H54 (cell line): Measurements from ENCODE around the gene ZNF19.

ENCODE experiments used
- DNase-seq: peaks from one replicate; pipeline ENCODE4 v3.0.0; 2011; ENCODE audit warnings: low spot score, mixed read lengths; ENCODE audit not compliant: insufficient read length
- FAIRE-seq: peaks from 3 replicates; lab custom pipeline; 2011; peaks lifted over from hg19 to GRCh38; lab: Jason Lieb, UNC
- POLR2A ChIP-seq: IDR thresholded peaks from 2 replicates; pipeline ENCODE4 v1.6.1; 2011; ENCODE audit warnings: low read depth, mild to moderate bottlenecking, low read length

The ZNF19 gene

DNA sequence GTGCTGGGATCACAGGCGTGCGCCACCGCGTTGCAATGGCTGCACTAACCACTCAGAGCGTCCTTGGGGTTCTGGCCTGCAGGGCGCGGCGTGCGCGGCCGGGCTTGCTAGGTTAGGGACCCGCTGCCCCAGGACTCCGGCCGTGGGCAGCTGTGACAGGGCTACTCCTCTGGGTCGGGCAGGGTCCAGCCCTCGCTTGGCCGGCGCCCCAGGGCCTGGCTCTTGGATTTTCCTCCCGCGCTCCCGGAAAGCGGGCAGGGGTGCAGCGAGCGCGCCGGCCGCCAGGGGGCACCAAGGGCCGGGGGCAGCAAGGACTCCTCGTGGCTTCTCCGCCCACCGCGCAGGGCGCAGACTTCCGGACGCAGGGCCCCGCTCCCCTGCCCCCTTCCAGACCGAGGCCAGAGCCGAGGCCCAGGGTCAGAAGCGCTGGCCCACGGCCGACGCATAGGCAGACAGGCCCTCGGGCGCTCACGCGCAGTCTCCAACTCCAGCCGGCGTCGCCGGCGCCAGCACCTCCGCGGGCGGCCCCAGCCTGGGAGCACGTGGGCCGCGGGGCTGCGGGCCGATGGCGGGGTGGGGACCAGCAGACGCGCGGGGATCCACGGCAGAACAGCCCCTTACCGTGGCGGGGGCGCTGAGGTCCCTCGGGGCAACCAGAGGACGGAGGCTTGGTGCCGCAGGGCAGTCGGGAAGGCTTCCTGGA lies 47.6 kb downstream of the ZNF19 start:
- TF ChIP-seq POLR2A, result no peak
- DNase-seq, result no peak
- no peak for FAIRE-seq

DNA sequence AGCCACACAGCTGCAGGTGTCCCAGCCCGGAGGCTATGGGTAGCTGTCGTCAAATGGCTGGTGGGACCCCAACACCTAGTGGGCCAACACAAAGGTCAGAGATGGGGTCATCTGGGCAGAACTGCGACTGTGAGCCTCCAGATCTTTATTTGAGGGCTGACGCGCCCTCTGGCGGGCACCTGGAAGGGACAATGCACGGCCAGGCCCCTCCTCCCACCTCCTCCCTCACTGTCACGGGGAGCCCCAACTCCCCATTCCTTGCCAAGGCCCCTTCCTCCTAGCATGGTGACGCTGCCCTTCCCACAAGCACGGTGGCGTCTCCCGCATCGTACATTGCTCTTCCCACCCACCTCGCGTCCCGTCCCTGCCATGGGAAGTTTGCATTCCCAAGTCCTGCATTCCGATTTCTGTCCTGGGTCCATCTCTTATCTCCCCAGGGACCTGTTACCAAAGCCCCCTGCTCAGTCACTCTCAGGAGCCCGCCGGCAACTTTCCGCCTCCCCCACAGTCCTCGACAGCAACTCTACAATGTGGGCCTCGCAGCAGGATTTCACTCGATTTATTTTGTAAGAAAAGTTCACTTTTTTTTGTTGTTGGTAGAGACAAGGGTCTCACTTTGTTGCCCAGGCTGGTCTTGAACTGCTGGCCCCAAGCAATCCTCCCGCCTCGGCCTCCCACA lies 48.3 kb downstream of the ZNF19 start:
- DNase-seq, result no peak
- FAIRE-seq, result no peak
- no peak for TF ChIP-seq POLR2A

DNA sequence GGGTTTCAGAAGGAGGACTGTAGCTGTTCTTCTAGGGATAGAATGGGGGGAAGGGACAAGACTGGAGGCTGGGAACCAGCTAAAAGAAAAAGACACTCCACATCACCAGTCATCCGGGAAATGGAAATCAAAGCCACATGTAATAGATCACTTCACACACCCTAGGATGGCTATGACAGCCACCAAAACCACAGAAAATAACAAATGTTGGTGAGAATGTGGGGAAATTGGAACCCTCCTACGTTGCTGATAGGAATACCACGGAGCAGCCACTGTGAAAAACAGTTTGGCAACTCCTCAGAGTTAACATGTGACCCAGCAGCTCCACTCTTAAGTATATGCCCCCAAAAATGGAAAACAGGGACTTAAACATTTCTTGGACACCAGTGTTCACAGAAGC lies 49.6 kb downstream of the ZNF19 start:
- FAIRE-seq (no peak), DNase-seq (no peak)
- TF ChIP-seq POLR2A, result no peak

DNA sequence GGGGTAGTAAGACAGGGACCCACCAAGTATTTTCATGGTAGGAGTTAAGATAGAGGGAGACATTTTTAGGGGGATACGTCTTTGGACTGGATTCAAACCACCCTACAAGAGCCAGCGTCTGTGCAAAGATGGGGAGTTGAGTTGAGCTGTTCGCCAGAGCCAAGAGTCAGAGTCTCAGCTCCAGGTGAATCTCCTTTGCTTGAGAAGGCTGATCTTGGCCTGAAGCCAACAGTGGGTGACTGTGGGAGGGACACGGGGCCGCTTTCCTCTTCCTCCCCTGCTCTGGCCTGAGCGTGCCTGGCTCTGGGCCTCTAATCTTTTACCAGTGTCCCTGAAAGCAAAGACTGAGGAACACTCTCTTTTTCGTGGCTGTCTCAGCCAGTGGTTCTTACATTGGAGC lies 52.7 kb downstream of the ZNF19 start:
- DNase-seq (no peak), FAIRE-seq (no peak)
- no peak for TF ChIP-seq POLR2A

DNA sequence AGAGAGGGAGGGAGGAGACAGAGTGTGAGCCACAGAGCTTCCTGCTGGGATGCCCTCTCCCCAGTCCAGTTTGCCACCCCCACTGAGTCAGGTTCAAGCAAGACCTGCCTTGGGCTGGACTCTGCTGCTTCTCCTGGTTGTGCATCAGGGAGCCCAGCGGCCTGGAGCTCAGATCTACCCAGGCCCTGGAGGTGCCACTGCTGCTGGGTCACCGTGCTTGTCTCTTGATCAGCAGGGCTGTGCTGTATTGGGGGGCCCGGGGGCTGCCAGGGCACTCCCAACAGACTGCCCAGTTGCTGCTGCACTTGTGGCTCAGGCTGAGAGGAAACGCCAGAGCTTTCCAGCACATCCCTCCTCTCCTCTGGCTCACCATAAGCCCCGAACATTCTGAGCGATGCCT lies 56.2 kb downstream of the ZNF19 start:
- DNase-seq, result no peak
- TF ChIP-seq POLR2A, result no peak
- no peak for FAIRE-seq

DNA sequence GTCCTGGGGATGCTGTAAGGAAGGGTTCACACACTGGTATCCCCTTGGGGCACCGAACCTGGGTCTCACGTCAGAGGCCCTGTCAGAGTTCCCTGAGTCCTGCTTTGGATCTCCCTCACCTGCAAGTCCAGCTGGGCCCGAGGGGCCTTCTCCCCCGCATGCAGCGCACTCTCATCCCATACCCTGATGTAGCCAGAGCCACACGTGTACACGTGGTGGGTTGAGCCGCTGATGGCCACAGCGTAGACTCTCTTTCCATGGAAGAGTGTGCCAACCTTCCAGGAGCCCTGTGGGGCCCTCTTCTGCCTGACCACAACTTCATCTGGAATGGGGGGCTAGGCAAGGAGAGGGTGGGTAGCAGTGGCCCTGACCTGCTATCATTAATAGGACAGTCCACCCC lies 57.1 kb downstream of the ZNF19 start:
- no peak for DNase-seq
- no peak for FAIRE-seq
- TF ChIP-seq POLR2A, result no peak

DNA sequence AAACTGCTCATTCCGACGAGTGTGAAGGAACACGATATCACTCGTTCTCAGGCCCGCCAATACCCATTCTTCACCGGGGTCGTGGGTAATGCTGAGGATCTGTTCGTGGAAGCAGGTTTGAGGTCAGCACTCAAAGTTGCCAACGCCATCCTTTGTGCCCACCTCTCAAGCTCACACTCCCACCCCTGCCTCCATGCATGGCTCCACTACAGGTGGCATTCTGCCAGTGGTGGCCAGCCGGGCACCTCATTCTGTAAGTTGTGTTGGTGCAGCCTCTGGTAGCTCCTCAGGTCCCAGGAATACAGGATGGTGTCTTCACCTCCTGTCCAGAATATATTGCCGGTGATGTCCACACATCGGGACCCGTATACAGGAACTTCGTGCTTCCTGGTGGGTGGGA lies 57.9 kb downstream of the ZNF19 start:
- no peak for TF ChIP-seq POLR2A
- FAIRE-seq (no peak), DNase-seq (no peak)

DNA sequence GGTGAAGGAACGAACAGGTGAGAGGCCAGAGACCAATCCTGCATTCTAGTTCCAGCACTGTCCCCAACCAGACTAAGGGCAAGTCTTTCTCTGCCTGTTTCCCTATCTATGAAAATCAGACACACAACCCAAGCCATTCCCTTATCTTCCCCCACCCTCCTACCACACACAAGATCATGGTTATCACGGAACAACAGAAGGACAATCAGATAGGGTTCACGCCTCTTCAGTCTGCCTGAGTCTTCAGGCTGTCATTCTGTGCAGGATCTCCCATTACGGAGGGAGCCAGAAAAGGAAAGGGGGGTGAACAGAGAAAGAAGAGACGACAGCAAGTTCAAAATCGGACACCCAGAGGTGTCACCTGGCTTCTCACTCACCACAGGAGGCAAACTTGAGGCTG lies 58.4 kb downstream of the ZNF19 start:
- no peak for FAIRE-seq
- TF ChIP-seq POLR2A, result no peak
- DNase-seq, result no peak

DNA sequence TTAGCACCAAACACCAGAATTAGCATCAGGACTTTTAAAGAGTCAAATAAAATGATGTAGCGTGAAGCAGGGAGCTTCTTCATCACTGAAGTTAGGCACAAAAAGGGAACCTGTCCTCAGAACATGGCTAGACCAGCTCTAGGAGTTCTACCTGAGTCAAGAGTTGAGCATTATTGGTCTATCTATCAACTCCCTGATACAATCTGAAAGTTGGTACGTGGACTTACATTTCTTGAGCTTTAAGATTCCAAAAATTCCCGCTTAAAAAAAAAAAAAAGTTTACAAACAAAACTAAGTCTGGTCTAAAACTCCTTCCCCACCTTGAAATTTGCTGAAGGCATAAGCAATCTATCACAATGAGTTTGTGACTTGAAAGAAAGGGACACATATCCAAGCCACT lies 59.5 kb downstream of the ZNF19 start:
- FAIRE-seq (no peak), DNase-seq (no peak)
- TF ChIP-seq POLR2A, result no peak

DNA sequence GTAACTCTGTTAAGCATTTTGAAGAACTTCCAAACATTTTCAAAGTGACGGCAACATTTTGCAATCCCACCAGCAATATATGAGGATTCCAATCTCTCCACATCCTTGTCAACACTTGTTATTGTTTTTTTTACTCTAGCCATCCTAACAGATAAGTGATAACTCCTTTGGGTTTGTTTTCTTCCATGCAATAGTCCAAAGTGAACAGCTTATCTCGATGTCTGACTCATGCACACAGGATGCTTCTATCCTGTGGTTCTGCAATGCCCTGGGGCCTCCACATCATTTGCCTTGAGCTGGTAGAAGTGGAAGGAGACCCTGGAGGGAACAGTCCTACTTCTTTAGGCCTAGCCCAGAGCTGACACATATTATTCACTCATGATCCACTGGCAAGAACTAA lies 60.2 kb downstream of the ZNF19 start:
- no peak for DNase-seq
- no peak for FAIRE-seq
- no peak for TF ChIP-seq POLR2A

DNA sequence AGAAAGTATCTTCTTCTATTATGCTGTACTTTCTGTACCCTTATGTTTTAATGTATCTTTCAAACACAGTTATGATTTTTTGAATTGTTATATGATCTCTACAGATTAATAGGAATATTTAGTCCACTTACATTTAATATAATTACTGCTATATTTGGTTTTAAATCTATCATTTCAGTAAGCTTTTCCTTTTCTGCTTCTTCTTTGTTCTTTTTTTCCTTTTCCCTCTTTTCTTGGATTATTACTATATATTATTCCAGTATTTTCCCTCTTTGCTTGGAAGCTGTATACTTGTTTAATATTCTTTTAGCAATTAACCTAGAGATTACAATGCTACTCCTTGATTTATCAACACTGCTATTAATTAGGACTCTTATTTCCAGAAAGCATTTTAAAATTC lies 60.7 kb downstream of the ZNF19 start:
- TF ChIP-seq POLR2A, result no peak
- no peak for FAIRE-seq
- no peak for DNase-seq

DNA sequence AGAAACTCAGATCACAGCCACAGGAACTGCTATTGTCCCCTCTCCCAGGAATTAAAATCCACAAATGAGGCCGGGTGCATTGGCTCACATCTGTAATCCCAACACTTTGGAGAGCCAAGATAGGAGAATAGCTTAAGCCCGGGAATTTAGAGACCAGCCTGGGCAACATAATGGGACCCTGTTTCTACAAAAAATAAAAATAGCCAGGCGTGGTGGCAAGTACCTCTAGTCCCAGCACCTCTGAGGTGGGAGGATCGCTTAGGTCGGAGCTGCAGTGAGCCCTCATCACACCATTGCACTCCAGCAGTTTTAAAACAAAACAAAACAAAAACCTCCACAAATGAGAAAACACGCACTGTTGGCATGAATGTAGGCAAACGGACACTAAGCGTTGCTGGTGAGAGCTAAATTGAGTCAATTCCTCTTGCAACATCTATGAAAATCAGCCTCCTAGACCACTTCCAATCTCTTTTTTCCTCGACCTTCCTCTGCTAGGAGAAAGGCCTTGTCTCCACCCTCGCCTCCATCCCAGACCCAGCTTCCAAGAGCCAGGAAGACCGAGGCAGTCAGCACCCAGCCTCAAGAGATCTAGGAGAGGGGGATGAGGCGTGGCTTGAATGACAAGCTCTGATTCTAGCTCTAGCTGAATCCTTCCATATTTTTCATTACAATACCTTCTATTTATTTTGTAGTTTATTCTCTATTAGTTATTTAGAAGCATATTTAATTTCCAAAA lies 62.1 kb downstream of the ZNF19 start:
- FAIRE-seq, result no peak
- no peak for TF ChIP-seq POLR2A
- DNase-seq, result no peak

DNA sequence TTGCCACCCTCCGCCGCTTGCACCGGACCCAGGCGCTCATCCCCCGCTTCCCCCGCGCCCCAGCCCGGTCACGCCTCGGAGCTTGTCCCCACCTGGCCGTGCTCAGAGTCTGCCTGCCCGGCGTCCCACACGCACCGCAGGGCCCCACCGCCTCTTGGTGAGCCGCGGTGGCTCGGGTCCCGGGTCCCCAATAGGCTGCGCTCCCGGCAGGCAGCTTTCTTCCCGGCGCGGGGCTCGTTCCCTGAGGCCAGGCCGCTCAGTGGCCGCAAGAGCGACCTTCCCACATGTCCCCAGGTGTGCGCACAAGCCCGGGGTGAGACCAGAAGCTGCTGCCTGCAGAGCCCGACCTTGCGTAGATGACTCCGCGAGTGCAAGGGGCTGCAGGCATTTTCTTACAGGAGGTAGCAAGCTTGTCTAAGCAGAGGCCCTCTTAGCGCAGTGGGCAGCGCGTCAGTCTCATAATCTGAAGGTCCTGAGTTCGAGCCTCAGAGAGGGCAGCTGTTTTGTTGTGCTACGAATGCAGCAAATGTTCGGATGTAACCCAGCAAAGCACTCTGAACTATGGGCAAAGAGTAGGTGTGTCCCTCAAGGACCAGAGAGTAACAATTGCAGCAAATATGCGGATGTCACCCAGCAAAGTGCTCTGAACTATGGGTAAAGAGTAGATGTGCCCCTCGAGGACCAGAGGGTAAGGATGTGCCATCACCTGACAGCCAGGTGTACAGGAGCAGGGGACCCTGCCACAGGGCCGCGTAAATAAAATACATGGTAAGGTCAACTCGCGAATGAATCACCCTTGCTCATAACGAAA lies 62.9 kb downstream of the ZNF19 start:
- DNase-seq (no peak), FAIRE-seq (no peak)
- TF ChIP-seq POLR2A, result no peak

DNA sequence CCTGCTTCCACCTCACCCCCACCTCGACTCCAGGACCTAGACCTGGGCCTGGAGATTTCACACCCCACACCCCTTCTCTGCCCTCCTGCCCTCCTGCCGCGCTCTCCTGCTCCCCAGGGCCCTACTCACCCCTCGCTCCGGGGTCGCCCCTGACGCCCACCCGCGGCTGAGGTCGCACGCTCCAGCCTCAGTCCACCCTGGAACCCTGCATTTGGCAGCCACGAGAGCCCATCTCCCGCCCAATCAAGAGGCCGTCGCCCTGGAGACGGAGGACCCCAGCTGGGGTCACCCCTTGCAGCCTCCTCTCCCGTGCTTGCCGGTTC lies 63.4 kb downstream of the ZNF19 start:
- no peak for TF ChIP-seq POLR2A
- no peak for FAIRE-seq
- no peak for DNase-seq

DNA sequence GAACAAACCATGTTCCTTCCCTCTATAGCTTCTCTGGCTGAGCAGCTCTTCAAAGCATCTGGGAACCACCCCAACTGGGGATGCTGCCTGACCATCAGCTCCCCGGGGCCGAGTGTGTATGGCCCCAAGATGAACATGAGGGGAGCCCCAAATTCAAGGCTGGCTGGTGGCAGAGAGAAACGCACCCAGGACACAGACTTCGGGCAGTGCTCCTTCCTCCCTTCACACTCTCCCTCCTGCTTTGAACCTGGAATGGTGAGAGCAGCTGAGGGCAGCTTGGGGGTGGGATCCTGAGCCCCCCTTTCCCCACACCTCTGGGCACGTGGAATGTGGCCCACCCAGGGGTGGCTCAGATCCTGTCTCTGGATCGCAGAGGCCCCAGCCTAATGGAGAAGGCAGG lies 64.5 kb downstream of the ZNF19 start:
- no peak for FAIRE-seq
- TF ChIP-seq POLR2A, result no peak
- no peak for DNase-seq
